ENCODE results near the gene ADAMTSL1.

ADAMTSL1 gene

DNA sequence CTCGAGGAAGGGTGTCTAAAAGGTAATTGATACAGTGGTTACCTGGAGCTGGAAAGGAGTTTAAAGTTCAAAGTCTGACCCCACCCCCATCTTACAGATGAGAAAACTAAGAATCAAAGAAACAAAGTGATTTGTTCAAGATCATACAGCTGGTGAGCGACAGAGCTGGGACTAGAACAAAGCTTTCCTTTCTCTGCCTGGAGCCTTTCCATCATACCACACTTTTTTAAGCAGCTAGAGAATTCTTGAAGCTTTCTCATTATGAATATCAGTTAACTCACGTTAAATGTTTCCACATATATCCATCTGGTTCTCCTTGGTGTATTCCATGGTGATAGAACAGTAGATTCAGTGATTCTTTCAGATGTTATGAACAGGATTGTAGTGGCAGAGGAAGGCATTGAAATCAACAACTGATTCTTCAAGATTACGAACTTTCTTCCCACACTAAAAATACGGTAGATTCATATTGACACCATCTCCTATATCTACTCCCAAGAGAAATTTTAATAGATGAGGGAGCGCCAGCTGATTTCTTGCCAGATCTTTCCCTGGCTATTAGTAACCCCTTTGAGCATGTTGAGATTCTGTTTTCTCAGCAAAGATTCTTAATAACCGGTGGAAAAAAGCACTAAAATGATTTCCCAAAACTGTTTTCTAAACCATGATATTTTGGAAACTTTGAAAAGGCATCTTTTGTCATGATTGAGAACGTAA, 233.7 kb downstream of the ADAMTSL1 start:
- no peaks in the 10 kb centered on the region for H3K27me3 ChIP-seq (ENCODE audit: insufficient read depth, poor library complexity, severe bottlenecking)
- no peak for DNase-seq (ENCODE audit: low read depth in 1 of 2, low spot score in 1 of 2)
- H3K4me3 ChIP-seq (replicated peaks; ENCODE audit: insufficient read depth, low read length) = no peak overlapping the region
- TF ChIP-seq SPI1 (IDR thresholded peaks at IDR 0.05; ENCODE audit: borderline replicate concordance, low read depth) = no peak
- TF ChIP-seq GABPA (IDR thresholded peaks at IDR 0.05; ENCODE audit: low read depth) = no peak
- TF ChIP-seq, protein P1, sequence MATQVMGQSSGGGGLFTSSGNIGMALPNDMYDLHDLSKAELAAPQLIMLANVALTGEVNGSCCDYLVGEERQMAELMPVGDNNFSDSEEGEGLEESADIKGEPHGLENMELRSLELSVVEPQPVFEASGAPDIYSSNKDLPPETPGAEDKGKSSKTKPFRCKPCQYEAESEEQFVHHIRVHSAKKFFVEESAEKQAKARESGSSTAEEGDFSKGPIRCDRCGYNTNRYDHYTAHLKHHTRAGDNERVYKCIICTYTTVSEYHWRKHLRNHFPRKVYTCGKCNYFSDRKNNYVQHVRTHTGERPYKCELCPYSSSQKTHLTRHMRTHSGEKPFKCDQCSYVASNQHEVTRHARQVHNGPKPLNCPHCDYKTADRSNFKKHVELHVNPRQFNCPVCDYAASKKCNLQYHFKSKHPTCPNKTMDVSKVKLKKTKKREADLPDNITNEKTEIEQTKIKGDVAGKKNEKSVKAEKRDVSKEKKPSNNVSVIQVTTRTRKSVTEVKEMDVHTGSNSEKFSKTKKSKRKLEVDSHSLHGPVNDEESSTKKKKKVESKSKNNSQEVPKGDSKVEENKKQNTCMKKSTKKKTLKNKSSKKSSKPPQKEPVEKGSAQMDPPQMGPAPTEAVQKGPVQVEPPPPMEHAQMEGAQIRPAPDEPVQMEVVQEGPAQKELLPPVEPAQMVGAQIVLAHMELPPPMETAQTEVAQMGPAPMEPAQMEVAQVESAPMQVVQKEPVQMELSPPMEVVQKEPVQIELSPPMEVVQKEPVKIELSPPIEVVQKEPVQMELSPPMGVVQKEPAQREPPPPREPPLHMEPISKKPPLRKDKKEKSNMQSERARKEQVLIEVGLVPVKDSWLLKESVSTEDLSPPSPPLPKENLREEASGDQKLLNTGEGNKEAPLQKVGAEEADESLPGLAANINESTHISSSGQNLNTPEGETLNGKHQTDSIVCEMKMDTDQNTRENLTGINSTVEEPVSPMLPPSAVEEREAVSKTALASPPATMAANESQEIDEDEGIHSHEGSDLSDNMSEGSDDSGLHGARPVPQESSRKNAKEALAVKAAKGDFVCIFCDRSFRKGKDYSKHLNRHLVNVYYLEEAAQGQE (IDR thresholded peaks at IDR 0.05; ENCODE audit: insufficient replicate concordance, low read depth) = no peak
- TF ChIP-seq POLR2AphosphoS5 (IDR thresholded peaks at IDR 0.05; ENCODE audit: low read depth) = no peak
- TF ChIP-seq, protein P2, sequence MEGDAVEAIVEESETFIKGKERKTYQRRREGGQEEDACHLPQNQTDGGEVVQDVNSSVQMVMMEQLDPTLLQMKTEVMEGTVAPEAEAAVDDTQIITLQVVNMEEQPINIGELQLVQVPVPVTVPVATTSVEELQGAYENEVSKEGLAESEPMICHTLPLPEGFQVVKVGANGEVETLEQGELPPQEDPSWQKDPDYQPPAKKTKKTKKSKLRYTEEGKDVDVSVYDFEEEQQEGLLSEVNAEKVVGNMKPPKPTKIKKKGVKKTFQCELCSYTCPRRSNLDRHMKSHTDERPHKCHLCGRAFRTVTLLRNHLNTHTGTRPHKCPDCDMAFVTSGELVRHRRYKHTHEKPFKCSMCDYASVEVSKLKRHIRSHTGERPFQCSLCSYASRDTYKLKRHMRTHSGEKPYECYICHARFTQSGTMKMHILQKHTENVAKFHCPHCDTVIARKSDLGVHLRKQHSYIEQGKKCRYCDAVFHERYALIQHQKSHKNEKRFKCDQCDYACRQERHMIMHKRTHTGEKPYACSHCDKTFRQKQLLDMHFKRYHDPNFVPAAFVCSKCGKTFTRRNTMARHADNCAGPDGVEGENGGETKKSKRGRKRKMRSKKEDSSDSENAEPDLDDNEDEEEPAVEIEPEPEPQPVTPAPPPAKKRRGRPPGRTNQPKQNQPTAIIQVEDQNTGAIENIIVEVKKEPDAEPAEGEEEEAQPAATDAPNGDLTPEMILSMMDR (IDR thresholded peaks at IDR 0.05; ENCODE audit: insufficient read depth, low read length) = no peak
- H3K27ac ChIP-seq (replicated peaks) = no peak overlapping the region

DNA sequence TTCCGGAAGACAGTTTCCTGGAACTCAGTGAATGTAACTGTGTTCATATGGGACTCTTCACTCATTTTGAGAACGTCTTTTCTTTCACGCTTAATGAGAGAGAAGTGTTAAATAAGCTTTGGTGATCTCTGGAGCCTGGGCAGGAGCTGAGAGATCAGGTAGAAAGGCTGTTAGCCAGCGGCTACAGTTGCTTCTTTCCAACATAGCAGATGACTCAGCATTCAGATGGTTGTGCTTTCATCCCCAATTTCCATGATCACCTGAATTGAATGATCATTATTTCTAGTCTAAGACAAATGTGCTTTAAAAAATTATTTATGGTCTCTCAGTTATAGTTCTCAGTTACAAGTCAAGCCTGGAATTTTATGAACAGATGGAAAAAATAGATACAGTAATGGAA, 234.5 kb downstream of the ADAMTSL1 start:
- no peak overlapping the region for H3K27ac ChIP-seq (replicated peaks)
- TF ChIP-seq POLR2AphosphoS5 (IDR thresholded peaks at IDR 0.05; ENCODE audit: low read depth) (no peak), SPI1 (IDR thresholded peaks at IDR 0.05; ENCODE audit: borderline replicate concordance, low read depth) (no peak), GABPA (IDR thresholded peaks at IDR 0.05; ENCODE audit: low read depth) (no peak)
- TF ChIP-seq, protein P1 (IDR thresholded peaks at IDR 0.05; ENCODE audit: insufficient replicate concordance, low read depth) = no peak
- TF ChIP-seq, protein P2 (IDR thresholded peaks at IDR 0.05; ENCODE audit: insufficient read depth, low read length) = no peak
- no peak overlapping the region for H3K4me3 ChIP-seq (replicated peaks; ENCODE audit: insufficient read depth, low read length)
- H3K27me3 ChIP-seq (ENCODE audit: insufficient read depth, poor library complexity, severe bottlenecking) = no peaks in the 10 kb centered on the region
- no peak for DNase-seq (ENCODE audit: low read depth in 1 of 2, low spot score in 1 of 2)

GRCh38 chr9:18710065-18710464, 236.1 kb downstream of the ADAMTSL1 start:
- DNase-seq (ENCODE audit: low read depth in 1 of 2, low spot score in 1 of 2) = no peak
- H3K27ac ChIP-seq (replicated peaks) = no peak overlapping the region
- H3K4me3 ChIP-seq (replicated peaks; ENCODE audit: insufficient read depth, low read length) = no peak overlapping the region
- TF ChIP-seq SPI1 (IDR thresholded peaks at IDR 0.05; ENCODE audit: borderline replicate concordance, low read depth) (no peak), GABPA (IDR thresholded peaks at IDR 0.05; ENCODE audit: low read depth) (no peak), POLR2AphosphoS5 (IDR thresholded peaks at IDR 0.05; ENCODE audit: low read depth) (no peak)
- TF ChIP-seq, protein P2 (IDR thresholded peaks at IDR 0.05; ENCODE audit: insufficient read depth, low read length) = no peak
- TF ChIP-seq, protein P1 (IDR thresholded peaks at IDR 0.05; ENCODE audit: insufficient replicate concordance, low read depth) = no peak
- H3K27me3 ChIP-seq (ENCODE audit: insufficient read depth, poor library complexity, severe bottlenecking) = no peaks in the 10 kb centered on the region

Data from HL-60 (cell line).